GM04504 (cell line): ENCODE data around the gene RPP30.

ENCODE experiments used
- DNase-seq: peaks from one replicate; pipeline ENCODE4 v3.0.0-alpha.2; 2012; ENCODE audit warnings: low read depth

The RPP30 gene

DNA sequence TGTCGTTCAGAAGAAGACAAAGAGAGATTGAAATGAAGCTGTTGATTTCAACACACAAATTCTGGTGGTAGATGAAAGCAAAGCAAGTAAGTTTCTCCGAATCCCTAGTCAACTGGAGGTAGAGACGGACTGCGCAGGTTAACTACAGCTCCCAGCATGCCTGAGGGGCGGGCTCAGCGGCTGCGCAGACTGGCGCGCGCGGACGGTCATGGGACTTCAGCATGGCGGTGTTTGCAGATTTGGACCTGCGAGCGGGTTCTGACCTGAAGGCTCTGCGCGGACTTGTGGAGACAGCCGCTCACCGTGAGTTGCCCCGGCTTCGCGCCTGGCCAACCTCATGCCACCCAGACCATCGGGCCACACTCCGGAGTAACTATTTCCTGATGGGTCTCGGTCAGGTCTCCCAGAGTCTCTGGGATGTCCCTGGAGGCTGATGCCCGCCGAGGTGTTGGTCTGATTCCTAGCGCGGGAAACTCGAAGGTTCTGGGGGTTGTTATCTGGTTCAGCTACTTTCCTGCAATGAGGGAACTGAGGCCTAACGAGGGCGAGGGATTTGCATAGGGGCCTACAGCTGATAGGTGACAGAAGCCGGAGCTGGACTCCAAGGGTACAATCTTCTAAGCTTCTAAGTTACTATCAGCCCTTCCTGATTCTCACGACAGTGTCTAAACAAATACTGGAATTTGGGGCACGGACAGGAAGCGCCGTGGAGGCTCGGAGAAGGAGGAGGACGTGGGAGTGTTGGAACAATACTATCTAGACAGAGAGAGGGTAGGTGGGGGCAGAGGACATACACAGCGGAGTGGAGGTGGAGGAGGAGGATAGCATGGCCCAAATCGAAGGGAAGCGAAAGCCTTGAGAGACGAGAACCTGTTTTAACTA, at the start of gene RPP30:
Gene RPP30, plus strand, starts transcription at position 209 of the 882 bp plus-strand sequence. Its CDS starts 13 bp downstream, at position 222.
- peak; percentile 39 for DNase-seq

DNA sequence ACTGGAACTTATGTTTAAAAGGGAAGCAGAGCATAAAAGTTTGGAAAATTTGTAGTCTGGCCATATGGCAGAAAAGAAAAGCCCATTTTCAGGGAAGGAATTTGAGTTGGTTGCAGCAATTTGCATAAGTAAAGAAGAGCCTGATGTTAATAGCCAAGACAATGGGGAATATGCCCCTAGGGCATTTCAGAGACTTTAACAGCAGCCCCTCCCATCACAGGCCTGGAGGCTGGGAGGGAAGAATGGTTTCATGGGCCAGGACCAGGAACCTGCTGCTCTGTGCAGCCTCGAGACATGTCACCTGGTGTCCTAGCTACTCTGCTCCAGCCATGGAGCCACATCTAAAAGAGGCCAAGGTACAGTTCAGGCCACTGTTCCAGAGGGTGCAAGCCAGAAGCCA, 49.3 kb upstream of the RPP30 start:
- no peak for DNase-seq

DNA sequence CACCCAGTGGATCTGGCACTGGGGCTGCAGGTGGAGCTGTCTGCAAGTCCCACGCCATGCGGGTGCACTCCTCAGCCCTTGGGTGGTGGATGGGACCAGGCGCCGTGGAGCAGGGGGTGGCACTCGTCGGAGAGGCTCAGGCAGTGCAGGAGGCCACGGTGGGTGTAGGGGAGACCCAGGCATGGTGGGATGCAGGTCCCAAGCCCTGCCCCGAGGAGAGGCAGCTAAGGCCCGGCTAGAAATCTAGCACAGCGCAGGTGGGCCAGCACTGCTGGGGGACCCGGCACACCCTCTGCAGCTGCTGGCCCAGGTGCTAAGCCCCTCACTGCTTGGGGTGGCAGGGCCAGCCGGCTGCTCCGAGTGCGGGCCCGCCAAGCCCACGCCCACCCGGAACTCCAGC, 39.7 kb upstream of the RPP30 start:
- no peak for DNase-seq

DNA sequence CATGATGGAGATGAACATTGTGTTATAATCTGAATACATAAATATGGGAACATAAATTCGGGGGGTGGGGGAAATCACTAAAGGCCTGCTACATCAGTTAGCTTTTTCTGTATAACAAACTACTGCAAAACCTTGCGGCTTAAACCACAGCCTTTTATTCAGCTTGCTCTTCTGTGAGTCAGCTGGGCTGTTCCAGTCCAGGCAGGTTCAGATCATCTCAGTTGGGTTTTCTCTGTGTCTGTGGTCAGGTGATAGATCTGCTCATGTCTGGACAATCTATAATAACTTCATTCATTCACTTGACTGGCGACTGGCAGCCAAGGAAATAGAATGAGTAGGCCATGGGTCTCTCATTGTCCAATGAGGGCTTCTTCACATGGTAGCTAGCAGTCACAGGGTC, 37.4 kb upstream of the RPP30 start:
- no peak for DNase-seq

DNA sequence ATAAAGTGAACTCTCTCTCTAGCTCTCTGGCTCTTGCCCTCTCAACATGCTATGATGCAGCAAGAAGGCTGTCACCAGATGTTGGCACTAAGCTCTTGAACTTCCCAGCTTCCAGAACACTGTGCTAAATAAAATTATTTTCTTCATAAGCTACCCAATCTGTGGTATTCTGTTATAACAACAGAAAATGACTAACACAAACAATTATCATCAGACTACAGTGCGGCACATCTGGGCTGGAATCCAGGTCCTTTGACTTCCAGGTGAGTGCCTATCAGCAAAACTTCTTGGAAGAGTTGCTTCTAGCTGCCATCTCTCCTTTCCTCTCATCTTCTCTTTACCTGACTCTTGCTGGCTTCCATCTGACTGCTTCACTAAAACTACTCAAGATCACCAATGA, 34.3 kb upstream of the RPP30 start:
- DNase-seq, result no peak

DNA sequence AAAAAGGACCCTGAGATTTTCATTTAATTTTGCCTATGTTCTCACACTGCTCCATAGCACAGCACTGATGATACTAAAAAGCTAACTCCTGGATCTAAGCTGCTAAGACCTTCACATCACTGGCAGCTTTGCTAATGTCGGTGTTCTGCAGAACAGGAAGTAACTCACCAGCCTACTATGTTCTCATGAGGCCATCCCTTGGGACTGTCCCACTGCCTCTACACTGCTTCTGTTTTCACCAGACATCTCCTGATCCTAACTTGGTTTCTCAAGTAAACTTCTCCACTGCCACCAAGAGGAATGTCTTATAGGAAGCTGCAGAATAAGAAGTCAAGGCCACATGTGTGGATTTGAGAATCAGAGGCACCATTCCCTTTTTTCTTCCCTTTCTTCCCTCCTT, 29.0 kb upstream of the RPP30 start:
- DNase-seq, result no peak

DNA sequence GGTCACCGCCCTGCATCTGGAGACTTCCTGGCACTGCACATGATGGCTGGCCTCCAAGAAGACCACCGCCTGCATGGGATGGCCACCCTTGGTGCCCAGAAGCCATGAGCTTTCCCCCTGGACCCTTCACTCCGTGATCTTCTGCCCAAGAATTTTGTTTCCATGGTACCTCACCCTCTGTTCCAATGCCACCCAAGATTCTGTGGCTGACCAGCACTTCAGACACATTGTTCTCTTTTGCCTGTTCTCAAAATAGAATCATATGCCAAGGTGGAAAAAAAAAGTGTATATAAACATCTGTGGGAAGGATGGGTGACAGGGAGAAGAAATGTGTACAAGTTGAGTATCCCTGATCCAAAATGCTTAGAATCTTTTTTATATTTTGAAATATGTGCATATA, 26.0 kb upstream of the RPP30 start:
- no peak for DNase-seq

DNA sequence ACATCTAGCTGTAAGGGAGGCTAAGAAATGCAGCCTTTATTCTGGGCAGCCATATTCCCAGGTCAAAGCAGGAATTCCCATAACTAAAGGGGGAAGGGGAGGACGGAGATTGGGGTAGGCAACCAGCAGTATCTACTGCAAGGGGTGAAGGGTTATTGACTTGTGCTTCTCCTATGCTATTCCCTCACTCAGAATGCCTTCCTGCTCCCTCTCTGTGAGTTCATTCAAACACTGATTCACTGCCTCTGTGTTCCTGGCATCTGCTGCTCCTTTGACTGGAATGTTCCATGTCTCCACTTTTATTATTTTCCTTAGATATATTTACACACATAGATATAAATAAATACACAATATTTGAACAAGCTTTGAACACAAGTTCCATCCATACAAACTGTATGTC, 25.0 kb upstream of the RPP30 start:
- DNase-seq, result no peak

DNA sequence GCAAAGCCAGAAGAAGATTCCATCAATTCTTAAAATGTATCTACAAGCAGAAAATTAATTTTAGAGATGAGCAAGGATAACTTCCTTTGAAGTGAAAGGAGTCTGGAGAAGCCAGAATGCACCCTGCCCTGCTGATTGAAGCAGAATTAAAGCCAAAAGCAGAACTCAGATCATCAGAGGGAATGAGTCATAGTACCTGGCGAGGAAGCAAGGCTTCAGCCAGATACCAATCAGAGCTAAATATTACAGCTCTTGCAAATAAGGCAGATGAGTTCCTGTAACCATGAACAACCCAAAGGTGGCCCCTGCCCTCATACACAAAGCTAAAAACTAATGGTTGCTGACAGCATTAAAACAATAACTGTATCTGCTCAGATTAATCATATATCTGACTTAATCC, 24.3 kb upstream of the RPP30 start:
- DNase-seq, result no peak

DNA sequence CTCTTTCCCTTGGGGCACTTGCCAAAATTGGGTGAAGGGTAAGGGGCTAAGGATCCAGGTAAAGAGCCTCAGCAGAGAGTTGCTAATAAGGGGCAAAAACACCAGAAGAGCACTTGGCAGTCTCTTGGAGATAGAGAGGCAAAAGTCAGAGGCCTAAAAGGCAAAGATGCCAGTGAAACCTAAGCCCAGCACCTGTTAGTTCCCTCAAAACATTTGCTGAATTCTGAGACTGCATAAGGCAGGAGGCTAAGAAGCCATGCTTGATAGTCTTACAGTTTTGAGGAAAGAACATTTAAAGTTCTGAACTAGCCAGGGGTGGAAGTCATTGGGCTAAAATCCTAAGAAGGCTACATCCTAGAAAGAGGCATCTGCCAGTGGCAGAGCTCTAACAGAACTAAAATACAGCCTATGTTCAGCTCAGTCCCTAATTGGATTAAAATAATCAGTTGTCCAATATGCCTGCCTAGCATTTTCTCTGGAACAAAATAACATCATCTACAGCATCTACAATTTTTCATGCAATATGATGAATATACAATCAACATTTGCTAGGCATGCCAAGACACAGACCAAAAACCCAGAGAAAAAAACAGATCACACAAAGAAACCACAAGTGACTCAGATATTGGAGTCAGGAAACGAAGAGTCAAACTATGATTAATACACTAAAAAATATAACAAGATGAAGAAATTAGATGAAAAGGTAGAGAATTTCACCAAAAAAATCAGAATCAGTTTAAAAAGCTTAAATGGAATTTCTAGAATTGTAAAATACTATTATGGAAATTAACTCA, 21.6 kb upstream of the RPP30 start:
- DNase-seq, result no peak

DNA sequence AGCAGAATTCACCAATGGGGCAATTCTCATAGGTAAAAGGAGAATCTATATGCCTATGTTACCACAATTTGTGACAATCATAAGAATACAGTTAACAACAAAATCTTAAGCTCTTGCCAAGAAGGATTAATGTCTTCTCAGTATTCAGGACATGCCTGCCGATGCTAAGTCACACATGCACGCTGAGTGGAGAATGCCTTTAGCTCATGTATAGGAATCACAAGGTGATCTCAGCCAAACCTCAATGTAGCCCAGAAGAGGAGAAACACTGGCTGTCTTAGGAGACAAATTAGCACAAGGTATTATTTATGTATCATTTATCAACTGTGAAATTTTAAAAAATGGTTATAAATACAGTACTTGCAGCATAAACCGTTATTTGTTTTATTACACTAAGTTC, 16.6 kb upstream of the RPP30 start:
- DNase-seq, result no peak

DNA sequence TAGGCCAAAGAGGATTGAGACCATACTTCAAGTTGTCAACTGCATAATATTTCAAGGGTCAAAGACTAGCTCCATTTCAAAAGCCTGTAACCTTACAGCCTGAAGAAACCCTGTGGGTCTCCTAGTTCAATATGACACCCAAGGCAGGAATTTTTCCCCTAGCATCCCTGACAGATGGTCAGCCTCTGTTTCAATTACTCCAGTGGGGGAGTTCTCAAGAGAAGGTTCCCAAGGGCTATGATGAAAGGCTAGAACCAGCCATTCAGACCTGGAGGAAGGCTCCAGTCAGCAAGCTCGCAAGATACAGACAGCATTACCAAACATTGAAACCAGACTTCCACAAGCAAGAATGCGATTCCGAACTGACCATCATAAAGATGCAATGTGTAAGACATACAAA, 15.5 kb upstream of the RPP30 start:
- DNase-seq, result no peak

DNA sequence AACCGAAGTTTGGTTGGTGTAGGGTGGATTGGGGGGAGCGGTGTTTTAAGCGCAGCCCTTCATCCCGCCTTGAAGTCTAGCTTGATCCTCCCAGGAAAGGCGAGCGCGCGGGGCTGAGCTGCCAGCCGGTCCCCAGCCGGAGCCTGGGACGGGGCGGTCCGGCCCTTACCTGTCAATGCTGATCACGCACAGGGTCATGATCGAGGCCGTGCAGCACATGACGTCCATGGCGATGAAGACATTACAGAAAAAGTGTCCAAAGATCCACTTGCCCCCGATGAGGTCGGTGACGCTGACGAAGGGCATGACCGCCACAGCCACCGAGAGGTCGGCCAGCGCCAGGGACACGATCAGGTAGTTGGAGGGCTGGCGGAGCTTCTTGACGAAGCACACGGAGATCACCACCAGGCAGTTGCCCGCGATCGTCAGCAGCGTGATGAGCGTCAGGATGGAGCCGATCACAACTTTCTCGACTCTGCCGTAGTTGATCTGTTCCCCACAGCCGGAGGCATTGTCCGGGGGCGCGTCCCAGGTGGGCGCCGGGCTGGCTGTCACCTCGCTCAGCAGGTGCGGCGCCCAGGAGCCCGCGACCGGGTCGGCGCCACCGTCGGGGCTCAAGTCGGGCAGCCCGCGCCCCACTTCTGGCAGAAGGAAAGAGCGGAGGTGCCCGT, 14.7 kb upstream of the RPP30 start:
- no peak for DNase-seq

DNA sequence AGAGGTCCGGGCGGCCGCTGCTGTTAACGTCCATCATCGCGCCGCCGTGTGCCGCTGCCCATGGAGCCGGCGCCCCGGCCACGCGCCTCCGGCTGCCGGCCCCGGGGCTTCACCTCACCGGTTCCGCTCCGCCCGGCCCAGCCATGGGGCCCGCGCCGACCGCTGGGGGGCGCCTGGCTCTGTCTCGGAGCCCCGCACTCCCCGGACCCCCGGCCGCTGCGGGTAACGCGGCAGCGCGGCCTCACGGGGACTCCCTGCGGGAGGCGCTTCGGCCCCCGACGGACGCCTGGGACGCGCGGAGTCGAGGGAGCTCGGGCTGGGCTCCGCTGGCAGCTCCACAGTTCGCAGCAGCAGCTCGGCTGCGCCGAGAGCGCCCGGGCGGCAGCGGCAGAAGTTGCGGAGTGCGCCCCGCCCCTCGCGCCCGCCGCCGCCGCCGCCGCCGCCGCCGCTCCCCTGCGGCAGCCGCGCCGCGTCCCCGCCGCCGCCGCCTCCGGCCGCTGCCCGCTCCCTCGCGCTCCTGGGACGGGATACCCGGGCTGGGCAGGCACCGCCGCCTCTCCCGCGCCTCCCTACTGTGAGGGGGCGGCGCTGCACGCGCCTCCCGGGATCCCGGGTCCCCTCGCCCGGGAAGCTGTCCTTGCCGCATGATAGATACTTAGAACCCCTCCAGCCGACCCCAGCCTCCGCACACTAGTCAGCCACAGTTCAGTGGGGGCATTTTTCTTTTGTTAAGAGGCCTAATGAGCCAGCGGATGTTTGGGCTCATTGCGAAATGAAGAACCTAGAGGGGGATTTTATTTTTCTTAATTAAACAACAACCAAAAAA, 13.9 kb upstream of the RPP30 start, which contains the start of gene HTR7:
Gene HTR7, minus strand, starts transcription at position 405 of the 826 bp plus-strand sequence. Its CDS starts 368 bp downstream, at position 37.
- peak; percentile 13 for DNase-seq

DNA sequence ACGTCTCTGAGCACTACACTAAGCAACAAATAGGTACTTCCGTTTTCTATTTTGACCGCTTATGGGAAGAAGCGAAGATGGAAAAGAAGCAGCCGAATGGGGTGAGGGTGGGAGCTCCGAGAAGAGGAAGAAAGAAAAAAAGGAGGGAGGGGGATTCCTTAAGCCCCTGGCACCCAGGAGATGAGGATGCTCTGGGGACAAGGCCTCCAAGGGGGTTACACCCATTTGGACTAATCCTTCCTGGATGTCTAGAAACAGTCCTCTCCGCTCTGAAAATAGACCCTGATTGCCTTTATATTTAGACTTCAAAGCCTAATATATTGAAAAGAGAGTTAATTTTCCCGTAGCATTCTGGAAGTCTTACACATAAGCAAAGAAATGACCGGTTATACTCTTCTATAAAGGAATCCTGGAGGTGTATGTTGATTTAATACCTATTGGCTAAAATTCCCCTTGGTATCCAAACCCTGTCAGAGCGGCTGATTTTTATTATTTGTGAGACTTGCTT, 13.3 kb upstream of the RPP30 start:
- no peak for DNase-seq

DNA sequence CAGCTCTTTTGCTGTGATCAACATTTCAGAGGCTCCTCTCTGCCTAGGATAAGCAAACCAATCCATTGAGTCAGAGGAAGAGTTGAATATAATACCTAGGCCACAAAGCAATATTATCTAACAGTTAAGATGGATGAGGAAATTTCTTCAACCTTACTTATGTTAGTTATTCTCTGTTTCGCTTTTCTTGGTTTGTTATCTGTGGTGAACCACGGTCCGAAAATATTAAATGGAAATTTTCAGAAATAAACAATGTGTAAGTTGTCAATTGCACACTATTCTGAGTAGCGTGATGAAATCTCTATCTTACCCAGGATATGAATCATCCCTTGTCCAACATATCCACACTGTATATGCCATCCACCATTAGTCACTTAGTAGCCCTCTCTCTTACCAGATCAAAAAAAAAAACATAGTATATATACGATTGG, 12.4 kb upstream of the RPP30 start:
- no peak for DNase-seq

DNA sequence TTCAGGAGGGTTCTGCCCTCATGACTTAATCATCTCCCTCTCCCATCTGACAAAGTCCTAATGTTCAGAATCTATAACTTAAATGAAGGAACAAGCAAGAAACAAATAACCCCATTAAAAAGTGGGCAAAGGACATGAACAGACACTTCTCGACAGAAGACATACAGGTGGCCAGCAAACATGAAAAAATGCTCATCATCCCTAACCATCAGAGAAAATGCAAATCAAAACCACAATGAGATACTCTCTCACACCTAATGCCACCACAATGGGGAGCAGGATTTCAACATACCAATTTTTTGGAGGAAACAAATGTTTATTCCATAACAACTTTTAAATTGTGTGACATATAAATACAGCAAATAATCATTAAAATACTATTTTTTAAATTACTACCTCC, 11.0 kb upstream of the RPP30 start:
- no peak for DNase-seq

DNA sequence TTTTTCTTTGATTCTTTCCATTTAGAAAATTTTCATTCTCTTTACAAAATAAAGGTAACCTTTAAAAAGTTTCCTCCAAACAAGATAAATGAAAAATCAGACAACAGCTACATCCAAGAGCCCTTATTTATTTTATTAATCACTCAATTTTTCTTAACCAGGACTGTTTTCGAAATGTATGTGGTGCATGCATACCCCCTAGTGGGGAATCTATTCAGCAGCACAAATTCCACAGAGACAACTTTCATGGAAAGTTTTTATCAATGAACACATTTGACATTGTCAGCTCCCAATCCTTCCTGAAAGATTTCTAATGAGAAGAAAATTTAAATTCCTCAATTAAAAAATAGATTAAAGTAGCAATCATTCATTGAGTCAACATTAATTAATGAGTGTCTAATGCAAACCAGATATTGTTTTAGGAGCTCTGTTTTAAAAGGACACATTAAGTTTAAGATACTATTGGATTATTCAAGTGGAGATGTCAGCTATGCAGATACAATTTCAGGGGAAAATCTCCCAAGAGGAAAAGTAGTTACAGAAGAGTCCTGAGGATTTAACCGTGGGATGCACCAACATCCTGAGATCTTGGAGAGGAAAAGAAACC, 8.8 kb upstream of the RPP30 start:
- DNase-seq, result no peak

DNA sequence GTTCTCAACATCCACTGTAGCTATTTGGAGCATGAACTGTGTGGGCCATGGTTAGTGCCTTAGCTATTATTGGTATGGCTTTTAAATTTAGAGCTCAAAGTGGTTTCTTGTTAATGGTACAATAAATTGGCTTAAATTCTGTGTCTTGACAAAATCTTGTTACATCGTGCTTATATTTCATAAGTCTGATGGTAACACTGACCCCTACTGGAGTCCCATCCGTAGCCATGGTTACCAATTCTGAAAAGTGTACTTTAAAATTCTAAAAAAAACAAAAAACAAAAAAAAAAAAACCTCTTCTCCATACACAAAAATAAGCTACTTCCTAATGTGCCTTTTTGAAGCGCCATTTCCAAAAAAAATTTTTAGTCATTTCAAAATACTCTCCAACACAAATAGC, 6.4 kb upstream of the RPP30 start:
- DNase-seq, result no peak

DNA sequence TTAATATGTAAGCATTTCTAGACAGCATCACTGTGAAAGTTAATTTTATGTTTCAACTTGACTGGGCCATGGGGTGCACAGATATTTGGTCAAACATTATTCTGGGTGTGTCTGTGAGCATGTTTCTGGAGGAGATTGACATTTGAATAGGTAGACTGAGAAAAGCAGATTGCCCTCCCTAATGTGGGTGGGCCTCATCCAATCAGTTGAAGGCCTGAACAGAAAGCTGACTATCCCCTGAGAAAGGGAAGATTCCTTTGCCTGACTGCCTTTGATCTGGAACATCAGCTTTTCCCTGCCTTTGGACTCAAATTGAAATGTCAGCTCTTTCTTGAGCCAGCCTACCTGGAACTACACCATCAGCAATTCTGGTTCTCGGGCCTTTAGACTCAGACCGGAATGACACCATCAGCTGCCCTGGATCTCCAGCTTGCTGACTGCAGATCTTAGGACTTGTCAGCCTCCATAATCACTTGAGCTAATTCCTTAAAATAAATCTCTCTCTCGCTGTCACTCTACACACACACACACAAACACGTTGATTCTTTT, 5.7 kb upstream of the RPP30 start:
- DNase-seq, result no peak

DNA sequence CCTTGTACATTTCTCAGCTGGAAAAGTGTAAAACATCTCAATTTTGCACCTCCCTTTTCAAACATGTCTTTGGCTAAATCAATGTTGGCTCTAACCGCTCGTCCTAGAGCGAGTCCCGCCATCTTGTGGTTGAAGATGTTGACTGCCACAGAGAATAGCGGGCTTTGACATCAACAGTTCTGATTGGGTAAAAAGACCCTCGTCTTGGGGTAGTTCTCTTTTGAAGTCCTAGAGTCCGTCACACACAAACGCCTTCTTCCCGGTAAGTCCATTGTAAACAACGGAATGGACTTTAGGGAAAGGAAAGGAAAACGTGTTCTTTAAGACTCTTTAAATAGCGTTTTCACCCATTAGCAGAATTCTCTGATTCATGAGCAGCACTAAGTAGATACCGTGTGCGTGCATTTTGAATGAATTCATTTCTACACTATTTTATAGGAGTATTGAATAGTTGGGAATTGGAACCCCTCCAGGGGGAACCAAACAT, 452 bp upstream of the RPP30 start:
- DNase-seq, result no peak
